ENCODE data around the gene RPL27A. TPM values are rescaled to one million over a fixed set of nuclear protein-coding genes. Genes with fewer than 3 reads are reported as not detected.

Gene RPL27A
- total RNA-seq, 2 donors from 2014 or later = 1,114 to 1,791 TPM

DNA sequence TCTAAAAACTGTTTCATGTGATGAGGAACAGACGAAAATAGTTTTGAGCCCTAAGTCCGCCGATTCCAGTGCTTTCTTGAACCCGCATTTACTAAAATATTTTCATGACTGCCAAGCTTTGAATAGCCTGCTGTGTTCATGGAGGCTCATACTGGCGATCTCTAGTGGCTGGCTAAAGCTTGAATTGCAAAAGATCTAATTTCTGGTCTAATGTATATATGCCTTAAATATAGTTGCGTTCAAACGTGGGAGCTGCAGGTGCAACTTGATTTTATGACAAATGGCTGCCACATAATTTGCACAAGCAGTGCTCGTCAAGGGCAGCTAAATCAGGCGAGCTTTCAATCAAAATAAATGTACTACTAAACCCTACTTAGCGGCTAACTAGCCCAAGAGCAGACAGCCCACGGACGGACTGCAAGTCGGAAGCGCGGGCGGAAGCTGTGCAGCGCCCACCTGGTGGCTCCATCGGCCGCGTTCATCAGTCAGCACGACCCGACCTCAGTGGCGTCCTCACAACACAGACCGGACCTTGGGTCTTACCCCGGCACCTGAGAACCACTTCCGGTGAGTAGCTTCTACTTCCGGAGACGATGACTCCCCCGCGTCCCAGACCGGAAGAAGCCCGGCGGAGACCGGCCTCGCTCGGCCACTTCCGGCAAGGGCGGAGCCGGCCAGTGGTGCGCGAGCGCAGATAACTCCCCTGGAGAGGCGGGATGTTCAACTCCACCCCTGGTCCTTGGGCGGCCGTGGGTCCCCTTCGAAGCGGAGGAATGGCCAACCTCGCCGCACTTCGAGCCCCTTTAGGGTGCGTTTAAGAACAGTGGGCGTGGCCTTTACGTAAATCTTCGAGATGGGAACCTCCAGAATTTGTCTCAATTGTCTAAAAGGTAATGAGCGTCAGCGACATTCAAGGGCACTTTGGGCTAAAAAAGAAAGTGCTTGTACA, 6.1 kb downstream of the RPL27A start:
- Histone ChIP-seq H3K36me3 (ENCODE audit: control insufficient read depth, insufficient read depth, low read length) (peaks cover 83% of the 10 kb centered on the region), H3K27me3 (ENCODE audit: control insufficient read depth, insufficient read depth, low read length, poor library complexity, severe bottlenecking) (no peaks in the 10 kb centered on the region), H3K4me1 (ENCODE audit: control insufficient read depth, insufficient read depth, low read length) (peaks cover 28% of the 10 kb centered on the region), H3K9me3 (ENCODE audit: control insufficient read depth, low read length) (no peaks in the 10 kb centered on the region), H3K27ac (ENCODE audit: low read depth, low read length) (peak overlapping the region; percentile 68), H3K4me3 (ENCODE audit: low read length) (peak overlapping the region; percentile 79), H3K9ac (ENCODE audit: extremely low read depth, low read length, poor library complexity, severe bottlenecking) (peak overlapping the region; percentile 46)
- Mint-ChIP-seq H3K9me3 (no peaks in the 10 kb centered on the region), H3K4me3 (peak overlapping the region; percentile 68), H3K36me3 (ENCODE audit: low read depth) (peaks cover 70% of the 10 kb centered on the region), H3K27me3 (ENCODE audit: insufficient read depth) (no peaks in the 10 kb centered on the region), H3K27ac (peak overlapping the region; percentile 93), H3K4me1 (peaks cover 42% of the 10 kb centered on the region)
- peak; percentile 98 for DNase-seq
- TF ChIP-seq, protein P1, sequence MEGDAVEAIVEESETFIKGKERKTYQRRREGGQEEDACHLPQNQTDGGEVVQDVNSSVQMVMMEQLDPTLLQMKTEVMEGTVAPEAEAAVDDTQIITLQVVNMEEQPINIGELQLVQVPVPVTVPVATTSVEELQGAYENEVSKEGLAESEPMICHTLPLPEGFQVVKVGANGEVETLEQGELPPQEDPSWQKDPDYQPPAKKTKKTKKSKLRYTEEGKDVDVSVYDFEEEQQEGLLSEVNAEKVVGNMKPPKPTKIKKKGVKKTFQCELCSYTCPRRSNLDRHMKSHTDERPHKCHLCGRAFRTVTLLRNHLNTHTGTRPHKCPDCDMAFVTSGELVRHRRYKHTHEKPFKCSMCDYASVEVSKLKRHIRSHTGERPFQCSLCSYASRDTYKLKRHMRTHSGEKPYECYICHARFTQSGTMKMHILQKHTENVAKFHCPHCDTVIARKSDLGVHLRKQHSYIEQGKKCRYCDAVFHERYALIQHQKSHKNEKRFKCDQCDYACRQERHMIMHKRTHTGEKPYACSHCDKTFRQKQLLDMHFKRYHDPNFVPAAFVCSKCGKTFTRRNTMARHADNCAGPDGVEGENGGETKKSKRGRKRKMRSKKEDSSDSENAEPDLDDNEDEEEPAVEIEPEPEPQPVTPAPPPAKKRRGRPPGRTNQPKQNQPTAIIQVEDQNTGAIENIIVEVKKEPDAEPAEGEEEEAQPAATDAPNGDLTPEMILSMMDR (conservative IDR thresholded peaks at IDR 0.05) = peak; percentile 50
- 8 to 18% methylated on average over 24 to 56 of the region's 56 CpGs for WGBS, 2 experiments (ENCODE audit: insufficient coverage in 1 of 2, insufficient read length in 1 of 2)

DNA sequence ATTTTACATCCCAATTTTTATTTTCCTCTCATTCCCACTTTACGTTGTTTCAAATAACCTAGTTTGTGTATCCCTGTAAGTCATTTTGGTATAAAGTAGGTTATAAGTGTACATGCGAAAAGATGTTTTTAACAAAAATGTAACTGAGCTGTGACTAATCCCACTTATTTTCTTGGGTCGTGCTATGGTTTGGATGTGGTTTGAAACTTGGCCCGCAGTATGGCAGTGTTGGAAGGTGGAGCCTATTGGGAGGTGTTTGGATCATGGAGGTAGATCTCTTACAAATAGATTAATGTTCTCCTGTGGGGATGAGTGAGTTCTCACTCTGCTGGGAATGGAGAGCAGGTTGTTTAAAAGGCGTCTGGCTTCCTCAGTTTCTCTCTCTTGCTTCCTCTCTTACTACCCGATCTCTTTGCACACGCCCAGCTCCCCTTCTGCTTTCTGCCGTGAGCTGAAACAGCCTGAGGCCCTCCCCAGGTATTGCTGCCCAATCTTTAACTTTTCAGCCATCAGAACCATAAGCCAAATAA, 7.2 kb downstream of the RPL27A start:
- Mint-ChIP-seq H3K27me3 (ENCODE audit: insufficient read depth) (no peaks in the 10 kb centered on the region), H3K27ac (peak overlapping the region; percentile 93), H3K4me3 (peak overlapping the region; percentile 68), H3K4me1 (peaks cover 43% of the 10 kb centered on the region), H3K9me3 (no peaks in the 10 kb centered on the region), H3K36me3 (ENCODE audit: low read depth) (peaks cover 70% of the 10 kb centered on the region)
- Histone ChIP-seq H3K27ac (ENCODE audit: low read depth, low read length) (no peak overlapping the region), H3K9me3 (ENCODE audit: control insufficient read depth, low read length) (no peaks in the 10 kb centered on the region), H3K27me3 (ENCODE audit: control insufficient read depth, insufficient read depth, low read length, poor library complexity, severe bottlenecking) (no peaks in the 10 kb centered on the region), H3K4me3 (ENCODE audit: low read length) (peak overlapping the region; percentile 75), H3K9ac (ENCODE audit: extremely low read depth, low read length, poor library complexity, severe bottlenecking) (no peak overlapping the region), H3K4me1 (ENCODE audit: control insufficient read depth, insufficient read depth, low read length) (peaks cover 27% of the 10 kb centered on the region), H3K36me3 (ENCODE audit: control insufficient read depth, insufficient read depth, low read length) (peaks cover 83% of the 10 kb centered on the region)
- DNase-seq = peak; percentile 40
- 97 to 99% methylated on average over 6 to 8 of the region's 8 CpGs for WGBS, 2 experiments (ENCODE audit: insufficient coverage in 1 of 2, insufficient read length in 1 of 2)
- TF ChIP-seq, protein P1 (conservative IDR thresholded peaks at IDR 0.05) = no peak

DNA sequence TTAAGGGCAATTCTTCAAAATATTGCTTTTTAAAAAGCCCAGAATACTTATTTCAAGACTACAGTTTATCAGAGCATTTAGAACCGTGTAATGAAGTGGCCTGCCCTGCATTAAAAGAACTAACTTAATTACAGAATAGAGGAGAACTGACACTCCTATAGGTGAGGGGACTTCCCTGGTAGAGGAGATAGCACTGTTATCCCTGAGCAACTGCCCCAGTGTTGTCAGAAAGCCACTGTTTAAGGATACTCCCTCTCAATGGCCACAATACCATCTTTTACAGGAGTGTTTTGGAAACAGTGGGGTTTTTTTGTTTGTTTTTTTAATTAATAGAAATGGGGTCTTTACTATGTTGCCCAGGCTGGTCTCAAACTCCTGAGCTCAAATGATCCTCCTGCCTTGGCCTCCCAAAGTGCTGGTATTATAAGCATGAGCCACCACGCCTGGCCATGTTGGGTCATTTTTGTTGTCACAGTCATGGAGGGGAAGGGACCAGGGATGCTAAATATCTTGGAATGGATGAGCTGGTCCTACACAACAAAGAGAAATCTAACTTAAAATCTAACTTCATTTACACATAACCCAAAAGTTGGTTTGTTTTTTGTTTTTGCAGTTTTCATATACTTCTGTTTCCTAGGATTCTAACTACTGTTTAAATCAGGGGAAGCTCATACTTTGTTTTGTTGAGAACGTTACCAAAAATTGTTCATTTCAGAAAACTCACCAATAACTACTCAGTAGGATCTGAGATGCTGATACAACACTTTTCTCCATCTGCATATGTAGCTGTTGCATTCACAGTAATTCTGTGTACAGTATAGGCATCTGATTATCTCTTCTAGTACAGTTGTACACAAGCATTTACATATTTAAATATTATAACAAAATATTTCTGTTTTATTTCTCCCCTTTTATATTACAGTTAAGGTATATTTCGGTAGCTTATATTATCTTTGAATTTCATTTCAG, 8.1 kb downstream of the RPL27A start:
- Mint-ChIP-seq H3K4me1 (peaks cover 34% of the 10 kb centered on the region), H3K27me3 (ENCODE audit: insufficient read depth) (no peaks in the 10 kb centered on the region), H3K27ac (peak overlapping the region; percentile 21), H3K4me3 (peak overlapping the region; percentile 68), H3K36me3 (ENCODE audit: low read depth) (peaks cover 68% of the 10 kb centered on the region), H3K9me3 (no peaks in the 10 kb centered on the region)
- 83 to 100% methylated on average over 3 to 4 of the region's 4 CpGs for WGBS, 2 experiments (ENCODE audit: insufficient coverage in 1 of 2, insufficient read length in 1 of 2)
- DNase-seq = peak; percentile 30
- H3K4me3 ChIP-seq (ENCODE audit: low read length) = no peak overlapping the region
- TF ChIP-seq, protein P1 (conservative IDR thresholded peaks at IDR 0.05) = no peak
- H3K4me1 ChIP-seq (ENCODE audit: control insufficient read depth, insufficient read depth, low read length) = peaks cover 18% of the 10 kb centered on the region
- H3K9ac ChIP-seq (ENCODE audit: extremely low read depth, low read length, poor library complexity, severe bottlenecking) = no peak overlapping the region
- no peak overlapping the region for H3K27ac ChIP-seq (ENCODE audit: low read depth, low read length)
- H3K27me3 ChIP-seq (ENCODE audit: control insufficient read depth, insufficient read depth, low read length, poor library complexity, severe bottlenecking) = no peaks in the 10 kb centered on the region
- H3K36me3 ChIP-seq (ENCODE audit: control insufficient read depth, insufficient read depth, low read length) = peaks cover 80% of the 10 kb centered on the region
- H3K9me3 ChIP-seq (ENCODE audit: control insufficient read depth, low read length) = no peaks in the 10 kb centered on the region

All from endodermal cell (in vitro differentiated cells).